ENCODE data around the gene SRP68.

- TF ChIP-seq POLR2A (IDR thresholded peaks at IDR 0.05) (no peak), CTCF (IDR thresholded peaks at IDR 0.05) (no peak), EP300 (IDR thresholded peaks at IDR 0.05) (no peak)
Measured at GRCh38 chr17:76076146-76076764, 3.9 kb upstream of the SRP68 start.
